ENCODE results near the gene HOOK1. TPM values are rescaled to one million over a fixed set of nuclear protein-coding genes. Genes with fewer than 3 reads are reported as not detected.

HOOK1 gene
- total RNA-seq, 2 donors from 2014 or later, result 3.9 to 6.1 TPM

DNA sequence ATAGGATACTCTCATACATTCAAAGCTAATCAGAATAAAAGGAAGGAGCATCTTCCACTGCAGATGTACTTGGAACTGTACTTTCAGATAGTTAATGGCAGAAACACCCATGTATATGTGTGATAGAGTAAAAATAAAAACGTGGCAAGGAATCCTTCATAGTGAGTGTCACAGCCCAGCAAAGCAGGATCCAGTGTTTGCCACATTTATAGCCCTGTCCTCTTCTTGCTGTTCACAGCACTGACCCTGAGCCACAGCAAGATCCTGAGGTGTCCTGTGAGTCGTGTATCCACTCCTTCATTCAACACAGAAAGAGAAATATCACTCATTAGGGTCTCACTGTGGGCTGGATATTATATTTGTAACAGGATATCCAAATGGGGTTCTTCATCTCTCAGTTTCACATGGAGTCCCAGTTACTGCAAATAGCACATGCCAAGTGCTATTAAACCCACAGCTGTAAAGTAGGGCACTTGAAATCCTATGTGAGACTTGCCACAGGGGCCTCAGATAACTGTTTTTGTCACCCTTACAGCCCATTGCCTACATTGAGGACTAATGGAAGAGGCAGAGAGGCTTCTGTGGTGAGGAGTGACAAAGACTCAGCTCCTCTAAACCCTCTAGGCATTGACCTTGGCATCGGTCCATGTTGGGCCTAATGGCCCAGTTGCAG lies 70.5 kb downstream of the HOOK1 start:
- no peaks in the 10 kb centered on the region for H3K27me3 ChIP-seq
- H3K9me3 ChIP-seq, result no peaks in the 10 kb centered on the region
- H3K4me3 ChIP-seq, result no peak overlapping the region
- TF ChIP-seq, protein P1, sequence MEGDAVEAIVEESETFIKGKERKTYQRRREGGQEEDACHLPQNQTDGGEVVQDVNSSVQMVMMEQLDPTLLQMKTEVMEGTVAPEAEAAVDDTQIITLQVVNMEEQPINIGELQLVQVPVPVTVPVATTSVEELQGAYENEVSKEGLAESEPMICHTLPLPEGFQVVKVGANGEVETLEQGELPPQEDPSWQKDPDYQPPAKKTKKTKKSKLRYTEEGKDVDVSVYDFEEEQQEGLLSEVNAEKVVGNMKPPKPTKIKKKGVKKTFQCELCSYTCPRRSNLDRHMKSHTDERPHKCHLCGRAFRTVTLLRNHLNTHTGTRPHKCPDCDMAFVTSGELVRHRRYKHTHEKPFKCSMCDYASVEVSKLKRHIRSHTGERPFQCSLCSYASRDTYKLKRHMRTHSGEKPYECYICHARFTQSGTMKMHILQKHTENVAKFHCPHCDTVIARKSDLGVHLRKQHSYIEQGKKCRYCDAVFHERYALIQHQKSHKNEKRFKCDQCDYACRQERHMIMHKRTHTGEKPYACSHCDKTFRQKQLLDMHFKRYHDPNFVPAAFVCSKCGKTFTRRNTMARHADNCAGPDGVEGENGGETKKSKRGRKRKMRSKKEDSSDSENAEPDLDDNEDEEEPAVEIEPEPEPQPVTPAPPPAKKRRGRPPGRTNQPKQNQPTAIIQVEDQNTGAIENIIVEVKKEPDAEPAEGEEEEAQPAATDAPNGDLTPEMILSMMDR (IDR thresholded peaks at IDR 0.05), result no peak
- H3K27ac ChIP-seq, result peak overlapping the region; percentile 9 to 31
- no peak for DNase-seq (ENCODE audit: low spot score)
- no peaks in the 10 kb centered on the region for H3K36me3 ChIP-seq
- H3K4me1 ChIP-seq, result peaks cover 0 to 12% of the 10 kb centered on the region in 2 donors

DNA sequence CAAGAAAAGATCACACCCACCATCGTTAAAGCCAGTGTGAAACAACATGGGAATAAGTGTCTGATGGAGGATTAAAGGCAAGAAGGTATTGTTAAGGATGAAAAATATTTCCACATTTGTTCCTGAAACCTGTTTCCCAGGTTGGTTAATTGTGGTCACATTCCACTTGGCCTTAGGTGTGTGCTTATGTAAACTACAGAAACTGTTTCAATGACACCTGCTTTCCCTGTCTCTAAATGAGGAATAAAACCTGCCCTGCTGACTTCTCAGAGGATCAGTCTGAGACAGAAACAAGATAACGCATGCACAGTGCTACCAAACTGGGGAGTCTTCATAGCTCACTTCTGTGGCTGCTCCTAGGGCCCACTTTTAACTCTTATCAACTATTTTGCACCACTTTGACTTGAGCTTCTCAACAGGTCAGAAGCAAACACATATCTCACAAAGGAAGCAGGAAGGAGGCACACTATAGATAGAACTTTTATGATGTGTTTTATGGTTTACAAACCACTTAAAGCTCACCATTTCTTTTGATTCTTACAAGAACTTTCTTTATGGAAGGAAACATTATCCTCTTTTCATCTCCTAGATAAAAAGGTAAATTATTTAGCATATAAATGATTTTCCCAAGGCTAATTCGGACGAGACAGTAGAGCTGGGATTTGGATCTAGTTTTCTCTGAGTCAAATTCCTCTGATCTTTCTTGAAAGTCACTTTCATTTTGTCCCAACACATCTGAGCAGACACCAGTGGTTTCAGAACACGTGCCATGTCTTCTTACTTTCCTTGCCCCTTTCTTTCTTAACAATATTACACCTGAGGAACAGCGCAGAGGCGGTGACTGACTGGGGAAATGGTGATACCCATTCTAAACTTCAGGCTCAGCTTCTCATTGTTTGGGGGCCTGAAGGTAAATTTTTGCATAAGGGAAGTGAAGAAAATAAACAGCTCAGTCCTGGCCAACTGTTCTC lies 78.4 kb downstream of the HOOK1 start:
- Histone ChIP-seq H3K27me3 (no peaks in the 10 kb centered on the region), H3K4me3 (no peak overlapping the region), H3K36me3 (peaks cover 20% of the 10 kb centered on the region), H3K4me1 (no peaks in the 10 kb centered on the region), H3K9me3 (no peaks in the 10 kb centered on the region), H3K27ac (no peak overlapping the region)
- no peak for DNase-seq (ENCODE audit: low spot score)
- TF ChIP-seq, protein P1 (IDR thresholded peaks at IDR 0.05), result no peak

DNA sequence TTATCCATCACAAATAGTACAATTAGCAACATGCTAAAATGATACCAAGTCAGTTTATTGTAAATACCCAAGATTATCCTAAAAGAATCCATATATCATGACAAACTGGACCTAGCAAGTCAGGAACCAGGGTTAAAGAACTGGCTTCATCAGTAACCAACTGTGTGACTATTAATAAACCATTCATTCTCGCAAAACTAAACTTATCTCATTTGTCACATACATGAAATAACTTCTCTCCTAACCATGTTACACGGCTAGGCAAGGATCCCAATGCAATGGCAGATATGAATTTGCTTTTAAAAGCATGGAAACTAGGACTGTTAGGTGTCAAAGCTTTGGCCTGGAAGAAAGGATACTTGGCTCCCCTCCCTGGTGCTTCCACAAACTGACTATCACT lies 82.4 kb downstream of the HOOK1 start:
- Histone ChIP-seq H3K27ac (peak overlapping the region in 1 of 2 donors; percentile 42), H3K27me3 (no peaks in the 10 kb centered on the region), H3K4me1 (no peaks in the 10 kb centered on the region), H3K36me3 (peaks cover 53% of the 10 kb centered on the region), H3K9me3 (no peaks in the 10 kb centered on the region), H3K4me3 (no peak overlapping the region)
- no peak for DNase-seq (ENCODE audit: low spot score)
- TF ChIP-seq, protein P1 (IDR thresholded peaks at IDR 0.05), result no peak

DNA sequence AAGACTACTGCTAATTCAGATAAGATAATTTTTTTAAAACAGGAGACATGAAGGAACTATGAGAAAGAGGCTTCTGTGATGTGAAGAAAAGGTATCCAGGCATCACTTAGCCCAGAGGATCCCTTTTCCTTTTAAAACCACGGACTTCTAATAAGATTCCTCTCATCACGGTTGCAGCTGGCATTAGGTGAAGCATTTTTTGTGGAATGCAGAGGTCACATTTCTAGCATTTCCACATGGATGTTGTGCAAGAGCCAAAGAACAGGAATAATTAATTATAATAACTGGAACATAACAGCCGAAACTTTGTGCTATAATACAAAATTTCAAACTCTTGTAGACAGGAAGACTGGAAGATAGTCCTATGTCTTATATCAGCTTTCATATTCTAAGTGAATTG lies 84.2 kb downstream of the HOOK1 start:
- H3K27me3 ChIP-seq, result no peaks in the 10 kb centered on the region
- H3K36me3 ChIP-seq, result peaks cover 50% of the 10 kb centered on the region
- no peak for DNase-seq (ENCODE audit: low spot score)
- H3K9me3 ChIP-seq, result no peaks in the 10 kb centered on the region
- H3K4me3 ChIP-seq, result no peak overlapping the region
- H3K4me1 ChIP-seq, result no peaks in the 10 kb centered on the region
- H3K27ac ChIP-seq, result peak overlapping the region in 1 of 2 donors; percentile 42
- TF ChIP-seq, protein P1 (IDR thresholded peaks at IDR 0.05), result no peak

DNA sequence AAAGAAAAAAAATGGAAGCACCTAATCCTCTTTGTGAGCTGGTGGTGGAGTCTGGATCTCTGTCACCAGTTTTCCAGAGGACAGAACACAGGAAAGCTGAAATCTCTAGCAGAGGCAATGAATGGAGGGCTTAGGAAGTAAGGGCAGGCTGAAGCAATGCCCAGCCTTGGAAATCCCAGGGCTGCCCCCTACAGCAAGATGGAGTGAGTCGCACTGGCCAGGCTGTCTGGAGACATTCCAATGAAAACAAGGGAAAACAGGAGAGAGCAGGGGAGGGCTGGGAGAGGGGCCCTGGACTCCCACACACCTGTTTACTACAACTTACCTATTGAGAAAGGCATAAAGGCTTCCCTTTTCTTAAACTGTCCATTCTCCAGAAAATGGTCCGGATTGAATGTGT lies 85.9 kb downstream of the HOOK1 start:
- no peak for DNase-seq (ENCODE audit: low spot score)
- no peak overlapping the region for H3K27ac ChIP-seq
- H3K4me1 ChIP-seq, result no peaks in the 10 kb centered on the region
- H3K9me3 ChIP-seq, result no peaks in the 10 kb centered on the region
- H3K27me3 ChIP-seq, result no peaks in the 10 kb centered on the region
- TF ChIP-seq, protein P1 (IDR thresholded peaks at IDR 0.05), result no peak
- H3K36me3 ChIP-seq, result peaks cover 59% of the 10 kb centered on the region
- no peak overlapping the region for H3K4me3 ChIP-seq

Data from right atrium auricular region (tissue), 2 donors.